Lower lobe of right lung (tissue), 2 donors: ENCODE data around the gene MICAL3. TPM values are rescaled to one million over a fixed set of nuclear protein-coding genes. Genes with fewer than 3 reads are reported as not detected.
A peak's percentile ranks its signal among the peaks of the same experiment; 100 is the strongest.

Experiments
- ATAC-seq, 2 donors: fragments of 200-7000 bp; cut with Tn5 transposase; one replicate each; pipeline ENCODE4 v1.9.1; 2020 to 2022; ENCODE audit warnings: mild to moderate bottlenecking in 2 of 2, moderate library complexity in 2 of 2
- DNase-seq: peaks from one replicate; pipeline ENCODE4 v3.0.0-alpha.2; 2020
- H3K27ac ChIP-seq: fragments of 200-600 bp; one replicate; pipeline ENCODE4 v1.8.0; 2022
- H3K27me3 ChIP-seq: fragments of 200-600 bp; one replicate; pipeline ENCODE4 v1.8.0; 2022; ENCODE audit warnings: low read depth
- H3K36me3 ChIP-seq: fragments of 200-600 bp; one replicate; pipeline ENCODE4 v1.8.0; 2022; ENCODE audit warnings: mild to moderate bottlenecking
- H3K4me1 ChIP-seq: fragments of 200-600 bp; one replicate; pipeline ENCODE4 v1.8.0; 2022
- H3K4me3 ChIP-seq: fragments of 200-600 bp; one replicate; pipeline ENCODE4 v1.8.0; 2022; ENCODE audit warnings: mild to moderate bottlenecking
- H3K9me3 ChIP-seq: fragments of 200-600 bp; one replicate; pipeline ENCODE4 v1.8.0; 2022
- CTCF ChIP-seq: fragments of 200-600 bp; IDR thresholded peaks from one replicate; pipeline ENCODE4 v1.8.0; 2022; ENCODE audit warnings: antibody characterized with exemption, mild to moderate bottlenecking
- intact Hi-C: fragments of 100-400 bp; cut with DNase I; formaldehyde crosslinking; loops from one replicate; pipeline ENCODE4 v1.11.0; 2022
- total RNA-seq: library from RNA; stranded (reverse); fragmentation: NEBNext Ultra II Directional; extraction: Animal tissue kit (Norgen Biotek cat#: 25700); gene quantifications from one replicate; pipeline ENCODE4 v1.2.1, GENCODE V29; 2021
- donor health status: DM: no; HTN: yes; CAD: no; lungs with severe emphysema.

Gene MICAL3
- total RNA-seq, 1 donor from 2014 or later: 23.5 TPM

GRCh38 chr22:18062421-18062820 is 38.1 kb upstream of the MICAL3 start:
- H3K36me3 ChIP-seq: no peaks in the 10 kb centered on the region
- no peaks in the 10 kb centered on the region for H3K9me3 ChIP-seq
- DNase-seq (no peak), ATAC-seq (no peak)
- no peak for TF ChIP-seq CTCF
- peaks cover 10% of the 10 kb centered on the region for H3K4me1 ChIP-seq
- H3K27me3 ChIP-seq: no peaks in the 10 kb centered on the region
- intact Hi-C loops: no loop called here
- H3K4me3 ChIP-seq: no peak overlapping the region
- no peak overlapping the region for H3K27ac ChIP-seq

GRCh38 chr22:18060646-18061620 is 36.6 kb upstream of the MICAL3 start:
- Histone ChIP-seq H3K36me3 (no peaks in the 10 kb centered on the region), H3K27me3 (no peaks in the 10 kb centered on the region), H3K4me1 (peaks cover 22% of the 10 kb centered on the region), H3K27ac (no peak overlapping the region), H3K9me3 (no peaks in the 10 kb centered on the region), H3K4me3 (no peak overlapping the region)
- intact Hi-C loops: no loop called here
- ATAC-seq (peak in 1 of 2 donors; percentile 28), DNase-seq (no peak)
- no peak for TF ChIP-seq CTCF

- intact Hi-C loops: no loop called here
- Histone ChIP-seq H3K9me3 (no peaks in the 10 kb centered on the region), H3K36me3 (no peaks in the 10 kb centered on the region), H3K27ac (no peak overlapping the region), H3K4me3 (no peak overlapping the region), H3K4me1 (peaks cover 27% of the 10 kb centered on the region), H3K27me3 (no peaks in the 10 kb centered on the region)
- DNase-seq (no peak), ATAC-seq (no peak)
- TF ChIP-seq CTCF: no peak
These were observed 35.6 kb upstream of the MICAL3 start for GRCh38 chr22:18059991-18060390.

- no peak for TF ChIP-seq CTCF
- intact Hi-C loops: no loop called here
- DNase-seq (no peak), ATAC-seq (no peak)
- H3K9me3 ChIP-seq: no peaks in the 10 kb centered on the region
- H3K4me1 ChIP-seq: peaks cover 27% of the 10 kb centered on the region
- no peaks in the 10 kb centered on the region for H3K27me3 ChIP-seq
- no peaks in the 10 kb centered on the region for H3K36me3 ChIP-seq
- H3K27ac ChIP-seq: no peak overlapping the region
- no peak overlapping the region for H3K4me3 ChIP-seq
These were observed 35.1 kb upstream of the MICAL3 start for GRCh38 chr22:18059473-18059872.

GRCh38 chr22:18059094-18059417 is 34.7 kb upstream of the MICAL3 start:
- Histone ChIP-seq H3K4me3 (no peak overlapping the region), H3K27me3 (no peaks in the 10 kb centered on the region), H3K27ac (no peak overlapping the region), H3K36me3 (no peaks in the 10 kb centered on the region), H3K4me1 (peaks cover 27% of the 10 kb centered on the region), H3K9me3 (no peaks in the 10 kb centered on the region)
- DNase-seq (no peak), ATAC-seq (no peak)
- no peak for TF ChIP-seq CTCF
- intact Hi-C loops: no loop called here
